OCI-LY1 (cell line): ENCODE results near the gene SOX15.
A peak's percentile ranks its signal among the peaks of the same experiment; 100 is the strongest.

Experiments used
- CTCF ChIP-seq: fragments of 200-600 bp; sonication (generic), shearing (Covaris generic); IDR thresholded peaks from 2 replicates; pipeline ENCODE4 v1.5.1; 2017; ENCODE audit warnings: mild to moderate bottlenecking, antibody characterized with exemption, low read length, moderate library complexity, mixed read lengths
- EZH2 ChIP-seq: fragments of 200-600 bp; sonication (generic), shearing (Covaris generic); IDR thresholded peaks from 2 replicates; pipeline ENCODE4 v1.8.0; 2017; ENCODE audit warnings: borderline replicate concordance, mixed run types, mild to moderate bottlenecking, antibody characterized with exemption, low read length, moderate library complexity, mixed read lengths

- TF ChIP-seq EZH2: no peak
- TF ChIP-seq CTCF: peak; percentile 47
Measured at GRCh38 chr17:7589204-7589868, 558 bp downstream of the SOX15 start.
